Activated T-cell treated with anti-CD3 and anti-CD28 coated beads, Interleukin-2, amount 50 U/mL, for 72 hours (primary cell): ENCODE data around the gene ELANE. TPM values are rescaled to one million over a fixed set of nuclear protein-coding genes. Genes with fewer than 3 reads are reported as not detected.
A peak's percentile ranks its signal among the peaks of the same experiment; 100 is the strongest.
"Not testable (repeated sequence)": the region's sequence is repeated elsewhere in the genome, so short reads cannot be mapped to it uniquely, and the experiment has no call there.

ENCODE experiments used
- ATAC-seq, 2 donors: fragments of 150-1000 bp; cut with Tn5 transposase; replicated peaks in 1 of 2; 2 replicates each; pipeline ENCODE4 v1.10.0; 2021; ENCODE audit warnings: moderate library complexity in 2 of 2, mild to moderate bottlenecking in 1 of 2
- DNase-seq, 2 donors: peaks; one replicate each; pipeline ENCODE4 v3.0.0; 2021 to 2022; ENCODE audit warnings: mixed read lengths in 1 of 2
- H3K27ac Mint-ChIP-seq: one replicate; pipeline ENCODE4 v1.8.0; 2022; ENCODE audit warnings: mild to moderate bottlenecking, moderate library complexity, mixed read lengths
- H3K27me3 Mint-ChIP-seq: one replicate; pipeline ENCODE4 v1.8.0; 2022; ENCODE audit warnings: low read depth, mixed read lengths
- H3K36me3 Mint-ChIP-seq, 2 donors: one replicate each; pipeline ENCODE4 v1.8.0; 2022; ENCODE audit warnings: mixed read lengths in 2 of 2, mild to moderate bottlenecking in 1 of 2; ENCODE audit not compliant: insufficient read depth in 2 of 2
- H3K4me1 Mint-ChIP-seq: one replicate; pipeline ENCODE4 v1.8.0; 2022; ENCODE audit warnings: low read depth, mixed read lengths
- H3K4me3 Mint-ChIP-seq, 2 donors: one replicate each; pipeline ENCODE4 v1.8.0; 2022; ENCODE audit warnings: mild to moderate bottlenecking in 2 of 2, mixed read lengths in 2 of 2, moderate library complexity in 2 of 2
- H3K9me3 Mint-ChIP-seq, 2 donors: one replicate each; pipeline ENCODE4 v1.8.0; 2022; ENCODE audit warnings: mixed read lengths in 2 of 2
- total RNA-seq, 2 donors: library from RNA; stranded (reverse); gene quantifications; one replicate each; pipeline ENCODE4 v1.2.3, GENCODE V29; 2022

ELANE gene
- total RNA-seq, 2 donors from 2014 or later, result not detected

- H3K4me3 Mint-ChIP-seq, result no peak overlapping the region
- H3K27me3 Mint-ChIP-seq, result no peaks in the 10 kb centered on the region
- peaks cover 11% of the 10 kb centered on the region for H3K4me1 Mint-ChIP-seq
- ATAC-seq, result no peak
- no peaks in the 10 kb centered on the region for H3K9me3 Mint-ChIP-seq
- no peak overlapping the region for H3K27ac Mint-ChIP-seq
- no peak for DNase-seq
- H3K36me3 Mint-ChIP-seq, result peaks cover 0 to 3% of the 10 kb centered on the region in 2 donors
Observed at GRCh38 chr19:875265-875879, 23.3 kb downstream of the ELANE start.

DNA sequence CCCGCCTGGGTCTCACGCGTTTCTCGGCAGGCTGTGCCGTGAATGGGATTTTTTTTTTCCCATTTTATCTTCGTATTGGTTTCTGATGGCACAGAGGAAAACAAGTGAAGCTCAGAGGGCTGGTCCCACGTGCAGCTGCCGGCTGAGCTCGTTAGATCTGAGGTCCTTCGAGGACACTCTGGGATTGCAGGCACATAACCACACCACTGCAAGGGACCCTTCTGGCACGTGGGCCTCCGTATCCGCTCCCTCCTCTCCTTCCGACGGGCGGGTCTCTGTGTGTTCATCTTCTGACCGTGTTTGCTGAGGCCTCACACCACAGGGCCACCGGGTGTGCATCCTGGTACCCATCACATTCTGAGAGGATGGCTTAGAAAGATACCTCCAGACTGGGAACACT is 24.0 kb downstream of the ELANE start:
- H3K27me3 Mint-ChIP-seq, result no peaks in the 10 kb centered on the region
- ATAC-seq (no peak), DNase-seq (no peak)
- no peak overlapping the region for H3K4me3 Mint-ChIP-seq
- no peaks in the 10 kb centered on the region for H3K9me3 Mint-ChIP-seq
- H3K27ac Mint-ChIP-seq, result no peak overlapping the region
- H3K4me1 Mint-ChIP-seq, result peaks cover 11% of the 10 kb centered on the region
- peaks cover 0 to 1% of the 10 kb centered on the region in 2 donors for H3K36me3 Mint-ChIP-seq

DNA sequence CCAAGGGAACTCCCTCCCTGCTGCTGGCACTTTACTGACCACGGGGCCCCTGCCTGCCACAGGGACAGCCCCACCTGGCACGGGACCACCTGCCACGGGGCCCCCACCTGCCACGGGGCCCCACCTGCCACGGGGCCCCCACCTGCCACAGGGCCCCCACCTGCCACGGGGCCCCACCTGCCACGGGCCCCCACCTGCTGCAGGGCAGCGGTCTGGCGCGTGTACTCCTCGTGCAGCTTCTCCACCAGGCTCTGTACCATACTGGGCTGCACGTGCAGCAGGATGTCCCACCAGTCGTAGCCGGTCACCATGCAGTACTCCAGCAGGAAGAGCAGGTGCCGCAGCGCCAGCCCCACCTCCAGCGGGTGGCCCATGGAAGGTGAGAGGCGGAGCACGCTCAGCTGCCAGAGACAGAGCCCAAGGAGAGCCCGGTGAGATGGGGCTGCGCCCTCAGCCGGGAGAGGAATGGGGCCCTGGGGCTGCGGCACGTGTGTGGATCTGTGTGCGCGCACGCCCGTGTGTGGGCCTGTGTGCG is 24.7 kb downstream of the ELANE start:
- H3K27ac Mint-ChIP-seq, result no peak overlapping the region
- H3K9me3 Mint-ChIP-seq, result no peaks in the 10 kb centered on the region

GRCh38 chr19:877992-878660 is 26.0 kb downstream of the ELANE start:
- not testable (repeated sequence) for DNase-seq, H3K4me3 Mint-ChIP-seq, H3K27me3 Mint-ChIP-seq, H3K27ac Mint-ChIP-seq, H3K9me3 Mint-ChIP-seq, H3K4me1 Mint-ChIP-seq, ATAC-seq, H3K36me3 Mint-ChIP-seq

More for the DNA sequence above, 24.7 kb downstream of the ELANE start:
- ATAC-seq (no peak), DNase-seq (no peak)
- H3K27me3 Mint-ChIP-seq, result no peaks in the 10 kb centered on the region
- peaks cover 0 to 1% of the 10 kb centered on the region in 2 donors for H3K36me3 Mint-ChIP-seq
- H3K4me3 Mint-ChIP-seq, result no peak overlapping the region
- peaks cover 11% of the 10 kb centered on the region for H3K4me1 Mint-ChIP-seq

GRCh38 chr19:878751-879561 is 26.9 kb downstream of the ELANE start:
- not testable (repeated sequence) for H3K36me3 Mint-ChIP-seq, DNase-seq, H3K27me3 Mint-ChIP-seq, H3K9me3 Mint-ChIP-seq, H3K4me1 Mint-ChIP-seq, H3K27ac Mint-ChIP-seq, ATAC-seq, H3K4me3 Mint-ChIP-seq

GRCh38 chr19:879711-880438 is 27.8 kb downstream of the ELANE start:
- no peak overlapping the region for H3K27ac Mint-ChIP-seq
- H3K27me3 Mint-ChIP-seq, result no peaks in the 10 kb centered on the region
- H3K4me1 Mint-ChIP-seq, result no peaks in the 10 kb centered on the region
- H3K36me3 Mint-ChIP-seq, result peaks cover 0 to 1% of the 10 kb centered on the region in 2 donors
- H3K9me3 Mint-ChIP-seq, result no peaks in the 10 kb centered on the region
- DNase-seq (no peak), ATAC-seq (no peak)
- H3K4me3 Mint-ChIP-seq, result no peak overlapping the region

DNA sequence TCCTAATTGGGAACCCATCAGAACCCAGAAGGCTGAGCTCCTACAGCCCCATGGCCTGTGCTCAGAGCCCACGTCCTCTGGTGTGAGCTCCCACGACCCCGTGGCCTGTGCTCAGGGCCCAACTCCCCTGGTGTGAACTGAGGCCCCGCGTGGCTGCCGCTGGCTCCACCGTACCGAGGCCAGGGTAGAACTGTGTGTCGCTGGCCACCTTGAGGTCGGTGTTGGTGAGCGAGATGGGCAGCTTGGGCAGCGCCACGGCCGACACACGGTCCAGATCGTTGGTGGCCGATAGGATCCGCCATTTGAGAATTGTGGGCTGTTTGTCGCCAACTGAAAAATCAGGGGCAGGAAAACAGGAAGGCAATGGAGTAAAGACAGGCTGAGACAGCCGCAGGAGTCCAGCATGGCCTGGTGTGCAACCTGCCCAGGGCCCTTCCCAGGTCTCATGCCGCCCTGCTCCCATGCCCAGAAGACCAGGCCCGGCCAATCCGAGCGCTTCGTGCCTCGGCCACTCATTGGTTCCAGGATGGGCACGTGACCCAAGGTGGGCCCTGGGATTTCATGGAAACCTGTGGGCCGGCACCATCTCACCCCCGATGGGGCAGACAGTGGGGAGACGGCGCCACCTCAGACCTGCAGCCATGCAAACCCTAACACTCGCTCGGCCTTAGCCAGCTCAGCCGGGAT is 29.4 kb downstream of the ELANE start:
- no peaks in the 10 kb centered on the region for H3K27me3 Mint-ChIP-seq
- peaks cover 0 to 1% of the 10 kb centered on the region in 2 donors for H3K36me3 Mint-ChIP-seq
- H3K27ac Mint-ChIP-seq, result no peak overlapping the region
- no peaks in the 10 kb centered on the region for H3K9me3 Mint-ChIP-seq
- DNase-seq, result no peak
- no peaks in the 10 kb centered on the region for H3K4me1 Mint-ChIP-seq
- no peak for ATAC-seq
- H3K4me3 Mint-ChIP-seq, result no peak overlapping the region

GRCh38 chr19:882871-883497 is 30.9 kb downstream of the ELANE start:
- ATAC-seq, result no peak
- H3K27ac Mint-ChIP-seq, result no peak overlapping the region

DNA sequence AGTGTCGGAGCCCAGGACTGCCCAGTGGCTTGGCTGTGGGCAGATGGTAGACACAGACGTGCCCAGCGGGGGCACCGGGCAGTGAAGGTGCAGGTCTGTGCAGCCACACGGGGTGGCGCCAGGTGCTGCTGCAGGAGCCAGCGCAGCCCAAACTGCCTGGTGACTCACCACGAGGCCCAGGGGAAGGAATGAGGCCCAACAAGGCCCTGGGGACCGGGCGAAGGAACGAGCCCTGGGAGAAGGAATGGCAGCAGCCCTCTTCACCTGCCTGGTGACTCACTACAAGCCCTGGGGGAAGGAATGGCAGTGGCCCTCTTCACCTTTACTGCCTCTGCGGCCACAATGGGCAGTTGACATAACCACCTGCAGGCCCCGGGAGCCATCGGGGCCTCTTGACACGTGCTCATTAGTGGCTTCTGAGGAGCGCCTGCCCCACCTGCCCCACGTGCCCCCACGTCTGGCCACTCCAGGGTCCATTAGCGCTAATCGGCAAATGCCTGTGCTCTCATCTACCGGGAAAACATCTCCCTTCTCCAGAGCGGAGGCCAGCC is 31.6 kb downstream of the ELANE start:
- DNase-seq (no peak), ATAC-seq (no peak)
- Mint-ChIP-seq H3K27ac (peak overlapping the region; percentile 29), H3K36me3 (peaks cover 0 to 1% of the 10 kb centered on the region in 2 donors), H3K9me3 (no peaks in the 10 kb centered on the region), H3K27me3 (no peaks in the 10 kb centered on the region), H3K4me1 (no peaks in the 10 kb centered on the region), H3K4me3 (no peak overlapping the region)

More at GRCh38 chr19:882871-883497, 30.9 kb downstream of the ELANE start:
- no peak for DNase-seq
- H3K4me3 Mint-ChIP-seq, result no peak overlapping the region
- peaks cover 0 to 1% of the 10 kb centered on the region in 2 donors for H3K36me3 Mint-ChIP-seq
- no peaks in the 10 kb centered on the region for H3K4me1 Mint-ChIP-seq
- H3K27me3 Mint-ChIP-seq, result no peaks in the 10 kb centered on the region
- H3K9me3 Mint-ChIP-seq, result no peaks in the 10 kb centered on the region

GRCh38 chr19:884420-885211 is 32.5 kb downstream of the ELANE start:
- no peaks in the 10 kb centered on the region for H3K27me3 Mint-ChIP-seq
- no peaks in the 10 kb centered on the region for H3K9me3 Mint-ChIP-seq
- no peaks in the 10 kb centered on the region for H3K4me1 Mint-ChIP-seq
- DNase-seq, result no peak
- no peak for ATAC-seq
- H3K36me3 Mint-ChIP-seq, result no peaks in the 10 kb centered on the region
- H3K4me3 Mint-ChIP-seq, result no peak overlapping the region
- H3K27ac Mint-ChIP-seq, result no peak overlapping the region

DNA sequence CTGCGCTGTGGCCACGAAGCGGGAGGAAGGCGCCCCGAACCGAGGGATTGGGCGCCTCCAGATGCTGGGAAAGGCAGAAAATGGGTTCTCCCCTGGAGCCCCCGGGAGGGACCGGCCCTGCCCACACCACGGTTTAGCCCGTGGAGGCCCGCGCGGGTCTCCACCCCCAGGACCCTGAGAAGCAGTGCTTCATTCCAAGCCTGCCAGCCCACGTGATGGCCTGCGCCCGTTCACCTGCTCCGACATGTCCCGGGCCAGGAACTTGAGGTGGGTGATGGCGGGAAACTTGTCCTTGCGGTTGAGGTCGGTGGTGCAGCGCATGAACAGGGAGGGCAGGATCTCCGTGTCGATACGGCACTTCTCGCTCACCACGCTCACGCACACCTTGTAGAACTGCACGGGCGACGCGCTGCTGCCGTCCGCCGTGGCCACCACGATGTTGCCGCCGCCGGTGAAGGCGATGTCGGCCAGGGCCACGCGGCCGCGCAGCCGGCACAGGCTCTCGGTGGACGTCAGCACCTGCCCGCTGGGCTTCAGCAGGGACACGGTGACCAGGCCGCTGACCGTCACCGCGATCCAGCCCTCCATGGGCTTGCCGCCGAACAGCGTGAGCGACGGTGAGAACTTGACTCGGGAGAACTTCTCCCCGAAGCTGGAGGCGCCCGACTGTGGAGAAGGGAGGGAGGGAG is 33.6 kb downstream of the ELANE start:
- ATAC-seq, result no peak
- H3K27ac Mint-ChIP-seq, result no peak overlapping the region
- no peaks in the 10 kb centered on the region for H3K27me3 Mint-ChIP-seq
- no peak overlapping the region for H3K4me3 Mint-ChIP-seq
- peaks cover 0 to 2% of the 10 kb centered on the region in 2 donors for H3K36me3 Mint-ChIP-seq
- H3K9me3 Mint-ChIP-seq, result no peaks in the 10 kb centered on the region
- H3K4me1 Mint-ChIP-seq, result no peaks in the 10 kb centered on the region
- DNase-seq, result no peak
